ENCODE measurements around the gene MYCT1. TPM values are rescaled to one million over a fixed set of nuclear protein-coding genes. Genes with fewer than 3 reads are reported as not detected.
A peak's percentile ranks its signal among the peaks of the same experiment; 100 is the strongest.

MYCT1 gene
- polyA plus RNA-seq, 3 donors = not detected

DNA sequence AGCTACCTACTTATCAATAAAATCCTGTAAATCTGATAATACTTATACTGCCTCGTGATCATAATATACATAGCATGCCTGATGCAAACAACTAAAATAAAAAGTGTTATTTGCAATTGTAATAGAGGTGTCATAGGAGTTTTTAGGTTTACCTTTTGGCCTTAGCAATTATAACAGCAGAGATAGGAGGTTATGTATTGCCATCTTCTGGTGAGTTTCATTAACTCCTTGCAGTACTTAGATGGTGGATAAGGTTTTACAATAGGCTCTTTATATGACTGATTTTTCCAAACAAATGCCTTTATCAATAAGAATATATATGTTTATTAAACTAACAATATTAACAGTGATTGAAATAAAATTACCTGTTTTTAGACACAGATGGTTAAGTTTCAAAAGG, 27.8 kb upstream of the MYCT1 start:
- Mint-ChIP-seq H3K36me3 (no peaks in the 10 kb centered on the region), H3K9me3 (peaks cover 0 to 8% (median 2%) of the 10 kb centered on the region in 7 donors), H3K4me1 (peaks cover 2% of the 10 kb centered on the region), H3K27ac (no peak overlapping the region), H3K4me3 (no peak overlapping the region), H3K27me3 (ENCODE audit: low read depth in 3 of 3) (peaks cover 0 to 2% (median 2%) of the 10 kb centered on the region in 3 donors)
- Histone ChIP-seq H3K36me3 (replicated peaks in 1 of 2; ENCODE audit: control insufficient read depth in 1 of 2, insufficient read depth in 2 of 2, low read length in 2 of 2) (no peaks in the 10 kb centered on the region), H2AFZ (ENCODE audit: insufficient read depth, low read depth, low read length, poor library complexity, severe bottlenecking) (no peak overlapping the region), H3K4me2 (replicated peaks; ENCODE audit: extremely low read depth, low read length, poor library complexity, severe bottlenecking) (no peak overlapping the region), H3K27ac (ENCODE audit: low read depth in 1 of 2, low read length in 2 of 2) (no peak overlapping the region), H4K20me1 (ENCODE audit: insufficient read depth, low read length) (no peaks in the 10 kb centered on the region), H3K9ac (ENCODE audit: insufficient read depth, low read length, poor library complexity, severe bottlenecking) (no peak overlapping the region), H3K4me3 (replicated peaks in 1 of 3; ENCODE audit: low read depth in 2 of 3, low read length in 3 of 3) (no peak overlapping the region), H3K79me2 (ENCODE audit: insufficient read depth, low read length) (no peaks in the 10 kb centered on the region), H3K4me1 (ENCODE audit: control insufficient read depth in 1 of 2, insufficient read depth in 2 of 2, low read length in 2 of 2) (no peaks in the 10 kb centered on the region), H3K9me3 (replicated peaks in 1 of 2; ENCODE audit: control insufficient read depth in 1 of 2, insufficient read depth in 1 of 2, low read length in 2 of 2) (no peaks in the 10 kb centered on the region), H3K27me3 (ENCODE audit: control insufficient read depth in 2 of 2, insufficient read depth in 2 of 2, low read length in 2 of 2) (no peaks in the 10 kb centered on the region)
- no CpG with 5 or more reads among the region's 1 CpG for WGBS (ENCODE audit: insufficient coverage)
- intact Hi-C loops (cut with micrococcal nuclease) = no loop called here
- TF ChIP-seq, protein P1, sequence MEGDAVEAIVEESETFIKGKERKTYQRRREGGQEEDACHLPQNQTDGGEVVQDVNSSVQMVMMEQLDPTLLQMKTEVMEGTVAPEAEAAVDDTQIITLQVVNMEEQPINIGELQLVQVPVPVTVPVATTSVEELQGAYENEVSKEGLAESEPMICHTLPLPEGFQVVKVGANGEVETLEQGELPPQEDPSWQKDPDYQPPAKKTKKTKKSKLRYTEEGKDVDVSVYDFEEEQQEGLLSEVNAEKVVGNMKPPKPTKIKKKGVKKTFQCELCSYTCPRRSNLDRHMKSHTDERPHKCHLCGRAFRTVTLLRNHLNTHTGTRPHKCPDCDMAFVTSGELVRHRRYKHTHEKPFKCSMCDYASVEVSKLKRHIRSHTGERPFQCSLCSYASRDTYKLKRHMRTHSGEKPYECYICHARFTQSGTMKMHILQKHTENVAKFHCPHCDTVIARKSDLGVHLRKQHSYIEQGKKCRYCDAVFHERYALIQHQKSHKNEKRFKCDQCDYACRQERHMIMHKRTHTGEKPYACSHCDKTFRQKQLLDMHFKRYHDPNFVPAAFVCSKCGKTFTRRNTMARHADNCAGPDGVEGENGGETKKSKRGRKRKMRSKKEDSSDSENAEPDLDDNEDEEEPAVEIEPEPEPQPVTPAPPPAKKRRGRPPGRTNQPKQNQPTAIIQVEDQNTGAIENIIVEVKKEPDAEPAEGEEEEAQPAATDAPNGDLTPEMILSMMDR (IDR thresholded peaks at IDR 0.05) = peak; percentile 22
- DNase-seq = peak in 1 of 3 donors; percentile 6

DNA sequence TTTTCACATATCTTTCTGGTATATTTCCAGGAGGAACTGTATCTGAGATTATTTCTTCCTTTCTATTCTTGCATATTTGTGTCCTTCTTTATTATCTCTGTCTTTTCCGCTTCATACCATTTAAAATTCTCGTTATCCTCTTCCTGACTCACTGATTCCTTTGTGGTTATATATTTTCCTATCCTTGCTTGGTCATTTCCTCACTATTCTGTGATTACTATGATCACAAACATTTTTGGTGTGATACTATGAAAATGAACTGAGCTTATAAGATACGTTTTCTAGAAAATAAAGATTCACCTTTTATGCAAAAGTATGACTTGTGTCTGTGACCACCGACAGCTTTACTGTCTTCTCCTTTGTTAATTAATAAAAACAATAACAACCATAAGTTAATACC, 26.5 kb upstream of the MYCT1 start:
- Mint-ChIP-seq H3K4me1 (no peaks in the 10 kb centered on the region), H3K4me3 (no peak overlapping the region), H3K9me3 (peaks cover 0 to 8% (median 2%) of the 10 kb centered on the region in 7 donors), H3K36me3 (no peaks in the 10 kb centered on the region), H3K27me3 (ENCODE audit: low read depth in 3 of 3) (peaks cover 2 to 3% (median 2%) of the 10 kb centered on the region in 3 donors), H3K27ac (no peak overlapping the region)
- H2AFZ ChIP-seq (ENCODE audit: insufficient read depth, low read depth, low read length, poor library complexity, severe bottlenecking) = no peak overlapping the region
- no peaks in the 10 kb centered on the region for H4K20me1 ChIP-seq (ENCODE audit: insufficient read depth, low read length)
- no peaks in the 10 kb centered on the region for H3K4me1 ChIP-seq (ENCODE audit: control insufficient read depth in 1 of 2, insufficient read depth in 2 of 2, low read length in 2 of 2)
- H3K4me2 ChIP-seq (replicated peaks; ENCODE audit: extremely low read depth, low read length, poor library complexity, severe bottlenecking) = no peak overlapping the region
- H3K79me2 ChIP-seq (ENCODE audit: insufficient read depth, low read length) = no peaks in the 10 kb centered on the region
- no peak for DNase-seq
- H3K27me3 ChIP-seq (ENCODE audit: control insufficient read depth in 2 of 2, insufficient read depth in 2 of 2, low read length in 2 of 2) = no peaks in the 10 kb centered on the region
- no peaks in the 10 kb centered on the region for H3K36me3 ChIP-seq (replicated peaks in 1 of 2; ENCODE audit: control insufficient read depth in 1 of 2, insufficient read depth in 2 of 2, low read length in 2 of 2)
- H3K4me3 ChIP-seq (replicated peaks in 1 of 3; ENCODE audit: low read depth in 2 of 3, low read length in 3 of 3) = no peak overlapping the region
- TF ChIP-seq, protein P1 (IDR thresholded peaks at IDR 0.05) = no peak
- no peak overlapping the region for H3K9ac ChIP-seq (ENCODE audit: insufficient read depth, low read length, poor library complexity, severe bottlenecking)
- no peak overlapping the region for H3K27ac ChIP-seq (ENCODE audit: low read depth in 1 of 2, low read length in 2 of 2)
- intact Hi-C loops (cut with micrococcal nuclease) = no loop called here
- H3K9me3 ChIP-seq (replicated peaks in 1 of 2; ENCODE audit: control insufficient read depth in 1 of 2, insufficient read depth in 1 of 2, low read length in 2 of 2) = no peaks in the 10 kb centered on the region
- WGBS (ENCODE audit: insufficient coverage) = no CpG with 5 or more reads among the region's 4 CpGs
